Neuronal stem cell (in vitro differentiated cells): Measurements from ENCODE around the gene GJC3.
A peak's percentile ranks its signal among the peaks of the same experiment; 100 is the strongest.
"Not testable (repeated sequence)": the region's sequence is repeated elsewhere in the genome, so short reads cannot be mapped to it uniquely, and the experiment has no call there.

ENCODE experiments used
- DNase-seq: peaks from one replicate; pipeline ENCODE4 v3.0.0-alpha.2; 2013; ENCODE audit warnings: low spot score
- H2AFZ ChIP-seq: one replicate; pipeline ENCODE4 v1.6.1; 2013; ENCODE audit warnings: mild to moderate bottlenecking, low read length, inconsistent platforms
- H2AK5ac ChIP-seq: 2 replicates; pipeline ENCODE4 v1.6.1; 2013; ENCODE audit warnings: low read depth, mild to moderate bottlenecking, inconsistent platforms, low read length, moderate library complexity, mixed read lengths
- H2BK120ac ChIP-seq: 2 replicates; pipeline ENCODE4 v1.6.1; 2013; ENCODE audit warnings: low read depth, mild to moderate bottlenecking, inconsistent platforms, low read length, moderate library complexity, mixed read lengths
- H2BK12ac ChIP-seq: one replicate; pipeline ENCODE4 v1.6.1; 2013; ENCODE audit warnings: low read length, inconsistent platforms
- H2BK15ac ChIP-seq: 2 replicates; pipeline ENCODE4 v1.6.1; 2013; ENCODE audit warnings: mild to moderate bottlenecking, low read length, inconsistent platforms, mixed read lengths
- H2BK5ac ChIP-seq: one replicate; pipeline ENCODE4 v1.6.1; 2013; ENCODE audit warnings: inconsistent platforms, mild to moderate bottlenecking, low read length, moderate library complexity
- H3K14ac ChIP-seq: one replicate; pipeline ENCODE4 v1.6.1; 2013; ENCODE audit warnings: low read length, inconsistent platforms
- H3K18ac ChIP-seq: 2 replicates; pipeline ENCODE4 v1.6.1; 2013; ENCODE audit warnings: low read length, inconsistent platforms
- H3K23ac ChIP-seq: 2 replicates; pipeline ENCODE4 v1.6.1; 2013; ENCODE audit warnings: low read depth, mild to moderate bottlenecking, mixed read lengths, low read length, inconsistent platforms; ENCODE audit not compliant: poor library complexity
- H3K27ac ChIP-seq: replicated peaks from 3 replicates; pipeline ENCODE4 v1.5.1; 2013; ENCODE audit warnings: low read length, inconsistent platforms
- H3K27me3 ChIP-seq, 3 experiments: 2 replicates each; pipeline ENCODE4 v1.6.1; 2013; ENCODE audit warnings: low read length in 3 of 3, mild to moderate bottlenecking in 2 of 3, inconsistent platforms in 1 of 3, low read depth in 1 of 3, mixed read lengths in 1 of 3, moderate library complexity in 1 of 3; ENCODE audit not compliant: control insufficient read depth in 3 of 3, insufficient read depth in 3 of 3
- H3K36me3 ChIP-seq, 2 donors: replicated peaks in 1 of 2; 2 replicates each; pipeline ENCODE4 v1.6.1; 2013; ENCODE audit warnings: low read length in 2 of 2; ENCODE audit not compliant: control insufficient read depth in 2 of 2, insufficient read depth in 2 of 2
- H3K4ac ChIP-seq: 2 replicates; pipeline ENCODE4 v1.6.1; 2013; ENCODE audit warnings: inconsistent platforms, mild to moderate bottlenecking, low read length, moderate library complexity
- H3K4me1 ChIP-seq, 2 donors: 1 replicate in 1 of 2; 2 replicates in 1 of 2; pipeline ENCODE4 v1.6.1; 2013; ENCODE audit warnings: low read length in 2 of 2, low read depth in 1 of 2; ENCODE audit not compliant: control insufficient read depth in 2 of 2, insufficient read depth in 1 of 2
- H3K4me2 ChIP-seq: one replicate; pipeline ENCODE4 v1.6.1; 2013; ENCODE audit warnings: mild to moderate bottlenecking, low read length, inconsistent platforms; ENCODE audit not compliant: insufficient read depth, poor library complexity, severe bottlenecking
- H3K4me3 ChIP-seq, 2 donors: 2 replicates each; pipeline ENCODE4 v1.5.1; 2013; ENCODE audit warnings: low read length in 2 of 2, mild to moderate bottlenecking in 2 of 2, inconsistent platforms in 1 of 2, moderate library complexity in 1 of 2
- H3K79me1 ChIP-seq: one replicate; pipeline ENCODE4 v1.6.1; 2013; ENCODE audit warnings: low read depth, mild to moderate bottlenecking, inconsistent platforms, low read length, moderate library complexity
- H3K9ac ChIP-seq: one replicate; pipeline ENCODE4 v1.6.1; 2013; ENCODE audit warnings: mild to moderate bottlenecking, low read depth, low read length, inconsistent platforms; ENCODE audit not compliant: poor library complexity
- H3K9me3 ChIP-seq, 2 donors: replicated peaks in 1 of 2; 2 replicates each; pipeline versions ENCODE3 to v1.6.1; 2013; ENCODE audit warnings: low read length in 2 of 2, mild to moderate bottlenecking in 2 of 2, inconsistent platforms in 1 of 2, low read depth in 1 of 2, mixed read lengths in 1 of 2, moderate library complexity in 1 of 2; ENCODE audit not compliant: control insufficient read depth in 2 of 2, insufficient read depth in 1 of 2
- H4K8ac ChIP-seq: one replicate; pipeline ENCODE4 v1.6.1; 2013; ENCODE audit warnings: low read depth, mild to moderate bottlenecking, inconsistent platforms, low read length, moderate library complexity
- H4K91ac ChIP-seq: one replicate; pipeline ENCODE4 v1.6.1; 2013; ENCODE audit warnings: low read length, low read depth, mild to moderate bottlenecking, inconsistent platforms; ENCODE audit not compliant: poor library complexity
- WGBS, 2 donors: extraction: QIAGEN DNeasy Blood & Tissue Kit; methylation state at CpG; one replicate each; pipeline ENCODE4 v1.1.7; 2013; ENCODE audit warnings: missing lambda C conversion rate in 2 of 2, mixed read lengths in 1 of 2; ENCODE audit not compliant: insufficient read length in 2 of 2, insufficient replicate concordance in 1 of 2; ENCODE audit errors: extremely low coverage in 2 of 2; 5-methylcytosine and 5-hydroxymethylcytosine counted together

Gene GJC3

GRCh38 chr7:99958564-99959227 is 29.3 kb upstream of the GJC3 start:
- Histone ChIP-seq H2BK12ac (no peak overlapping the region), H3K4me2 (no peak overlapping the region), H3K79me1 (no peaks in the 10 kb centered on the region), H3K4me1 (no peaks in the 10 kb centered on the region), H3K36me3 (no peaks in the 10 kb centered on the region), H3K4ac (no peak overlapping the region), H3K18ac (no peak overlapping the region), H2AFZ (no peak overlapping the region), H3K9ac (no peak overlapping the region), H2BK120ac (no peak overlapping the region), H4K91ac (no peak overlapping the region), H3K27me3 (peaks cover 0 to 3% (median 0%) of the 10 kb centered on the region in 3 experiments), H3K4me3 (no peak overlapping the region), H2AK5ac (no peak overlapping the region), H3K9me3 (no peaks in the 10 kb centered on the region), H4K8ac (no peak overlapping the region), H3K27ac (no peak overlapping the region), H2BK15ac (no peak overlapping the region), H2BK5ac (no peak overlapping the region), H3K14ac (no peak overlapping the region), H3K23ac (no peak overlapping the region)
- no CpG with 5 or more reads among the region's 9 CpGs for WGBS, 2 donors
- no peak for DNase-seq

- Histone ChIP-seq H2BK120ac (no peak overlapping the region), H3K36me3 (no peaks in the 10 kb centered on the region), H3K23ac (peak overlapping the region; percentile 43), H3K4me1 (no peaks in the 10 kb centered on the region), H4K91ac (no peak overlapping the region), H2AK5ac (no peak overlapping the region), H4K8ac (no peak overlapping the region), H3K9me3 (no peaks in the 10 kb centered on the region), H3K9ac (no peak overlapping the region), H3K4ac (no peak overlapping the region), H3K18ac (no peak overlapping the region), H2BK12ac (no peak overlapping the region), H3K27ac (no peak overlapping the region), H3K27me3 (peaks cover 0 to 3% (median 0%) of the 10 kb centered on the region in 3 experiments), H3K14ac (no peak overlapping the region), H3K4me3 (no peak overlapping the region), H2BK15ac (no peak overlapping the region), H2BK5ac (no peak overlapping the region), H3K4me2 (no peak overlapping the region), H2AFZ (no peak overlapping the region), H3K79me1 (no peaks in the 10 kb centered on the region)
- WGBS, 2 donors: no CpG with 5 or more reads among the region's 6 CpGs
- DNase-seq: no peak
Observed at GRCh38 chr7:99955247-99955646, 25.8 kb upstream of the GJC3 start.

GRCh38 chr7:99954643-99955042 is 25.2 kb upstream of the GJC3 start:
- WGBS, 2 donors: no CpG with 5 or more reads among the region's 7 CpGs
- H3K4me1 ChIP-seq, H3K18ac ChIP-seq, H2AFZ ChIP-seq, H3K4me2 ChIP-seq, H3K79me1 ChIP-seq, H3K23ac ChIP-seq, H2BK12ac ChIP-seq, H2AK5ac ChIP-seq, H3K4ac ChIP-seq, H3K14ac ChIP-seq, H3K9ac ChIP-seq, H2BK120ac ChIP-seq, DNase-seq, H3K27ac ChIP-seq, H4K91ac ChIP-seq, H3K36me3 ChIP-seq, H2BK5ac ChIP-seq, H3K9me3 ChIP-seq, H3K4me3 ChIP-seq, H3K27me3 ChIP-seq, H2BK15ac ChIP-seq, H4K8ac ChIP-seq: not testable (repeated sequence)

- Histone ChIP-seq H3K4me3 (no peak overlapping the region), H2BK5ac (no peak overlapping the region), H3K36me3 (no peaks in the 10 kb centered on the region), H3K4ac (no peak overlapping the region), H3K79me1 (no peaks in the 10 kb centered on the region), H4K8ac (no peak overlapping the region), H2BK12ac (no peak overlapping the region), H3K9ac (no peak overlapping the region), H2BK120ac (no peak overlapping the region), H3K27ac (no peak overlapping the region), H3K4me1 (no peaks in the 10 kb centered on the region), H2AK5ac (no peak overlapping the region), H3K14ac (no peak overlapping the region), H2AFZ (no peak overlapping the region), H3K9me3 (no peaks in the 10 kb centered on the region), H3K23ac (no peak overlapping the region), H3K18ac (no peak overlapping the region), H3K27me3 (peaks cover 0 to 3% (median 0%) of the 10 kb centered on the region in 3 experiments), H4K91ac (no peak overlapping the region), H3K4me2 (no peak overlapping the region), H2BK15ac (no peak overlapping the region)
- DNase-seq: no peak
- WGBS, 2 donors: no CpG with 5 or more reads among the region's 3 CpGs
Observed at GRCh38 chr7:99953649-99954048, 24.2 kb upstream of the GJC3 start.
